Stimulated activated CD4-positive, alpha-beta T cell treated with anti-CD3 and anti-CD28 coated beads, Interleukin-4, amount 100 ng/mL, for 1 hour (primary cell): ENCODE measurements around the gene LRRC55.
"Not testable (repeated sequence)": the region's sequence is repeated elsewhere in the genome, so short reads cannot be mapped to it uniquely, and the experiment has no call there.

Experiments
- DNase-seq: peaks from one replicate; pipeline ENCODE4 v3.0.0-alpha.2; 2020

The LRRC55 gene

DNA sequence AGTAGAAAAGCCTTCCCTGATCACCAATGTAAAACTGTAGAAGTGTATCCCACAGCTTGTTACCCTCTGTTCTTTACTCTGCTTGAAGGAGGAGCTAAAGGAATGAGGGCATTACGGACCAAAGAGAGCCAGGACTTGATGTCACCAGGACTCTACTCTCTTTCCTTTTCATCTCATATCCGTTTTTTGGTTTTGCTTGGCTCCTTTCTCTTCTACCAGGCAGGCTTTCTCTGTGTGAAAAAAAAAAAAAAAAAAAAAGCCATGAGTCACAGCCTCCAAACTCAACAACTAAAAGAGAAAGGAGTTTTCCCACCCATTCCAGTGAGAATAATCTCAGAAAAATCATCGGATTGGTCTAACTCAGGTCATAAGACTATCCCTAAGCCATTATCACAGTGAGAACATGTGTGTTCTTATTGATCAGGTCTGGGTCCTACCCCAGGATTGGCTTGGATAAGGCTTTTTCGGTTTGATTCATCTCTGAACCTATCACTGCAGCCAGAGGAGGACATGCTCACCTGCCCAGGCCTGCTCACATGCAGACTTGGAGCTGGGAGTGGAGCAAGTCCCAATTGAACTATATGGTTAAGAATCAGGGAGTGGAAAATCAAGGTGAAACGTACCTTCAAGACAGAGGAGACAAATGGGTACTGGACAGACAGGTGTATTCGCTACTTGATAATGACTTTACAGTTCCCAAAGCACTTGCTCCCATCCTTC lies 19.4 kb upstream of the LRRC55 start:
- DNase-seq, result no peak

DNA sequence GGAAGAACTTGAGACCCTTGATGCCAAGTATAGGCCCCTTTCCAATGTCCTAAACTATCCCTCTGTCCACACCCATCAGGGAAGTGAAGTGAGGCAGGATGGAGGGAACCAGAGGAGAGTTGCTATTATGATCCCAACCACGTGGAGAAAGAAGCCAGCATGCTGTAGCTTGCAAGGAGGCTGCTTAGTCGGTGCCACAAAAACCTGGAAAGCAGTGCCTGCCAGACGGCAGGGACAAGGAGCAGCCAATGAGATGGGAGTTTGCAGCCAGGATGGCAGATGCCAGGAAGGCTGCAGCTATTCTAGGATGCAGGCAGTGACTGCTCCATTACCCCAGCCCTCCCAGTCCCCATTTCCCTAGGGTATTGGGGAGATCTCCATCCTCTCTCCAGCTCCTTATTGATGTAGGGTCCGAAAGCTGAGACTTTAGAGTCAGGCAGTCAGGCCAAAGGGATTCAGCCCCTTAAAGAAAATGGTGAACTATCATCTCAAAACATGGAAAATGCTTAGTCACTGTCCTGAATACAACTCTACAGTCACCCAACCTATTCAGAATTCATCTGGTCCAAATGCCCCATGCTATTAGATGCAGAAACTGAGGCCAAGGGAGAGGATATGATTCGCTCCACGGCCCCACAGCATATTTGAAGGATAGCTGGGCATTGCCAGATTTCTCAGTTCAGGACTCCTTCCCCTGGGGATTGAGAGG lies 18.4 kb upstream of the LRRC55 start:
- no peak for DNase-seq

DNA sequence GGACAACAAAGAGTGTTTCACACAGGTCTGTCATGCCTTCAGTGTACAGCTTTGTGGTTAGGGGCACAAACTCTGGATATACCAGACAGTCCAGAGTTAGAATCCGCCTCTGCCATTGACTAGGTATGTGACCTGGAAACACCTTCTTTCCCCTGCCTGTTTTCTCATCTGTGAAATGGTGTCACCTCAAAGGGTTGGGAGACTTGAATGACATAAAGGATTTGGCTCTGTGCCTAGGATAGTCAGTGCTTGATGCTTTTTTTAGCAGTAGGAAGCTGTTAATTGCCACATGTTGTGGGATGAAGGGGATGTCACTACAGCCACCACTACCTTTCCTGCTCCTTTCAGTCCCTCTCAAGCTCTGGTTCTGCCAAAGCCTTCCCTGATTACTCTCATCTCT lies 17.4 kb upstream of the LRRC55 start:
- no peak for DNase-seq

DNA sequence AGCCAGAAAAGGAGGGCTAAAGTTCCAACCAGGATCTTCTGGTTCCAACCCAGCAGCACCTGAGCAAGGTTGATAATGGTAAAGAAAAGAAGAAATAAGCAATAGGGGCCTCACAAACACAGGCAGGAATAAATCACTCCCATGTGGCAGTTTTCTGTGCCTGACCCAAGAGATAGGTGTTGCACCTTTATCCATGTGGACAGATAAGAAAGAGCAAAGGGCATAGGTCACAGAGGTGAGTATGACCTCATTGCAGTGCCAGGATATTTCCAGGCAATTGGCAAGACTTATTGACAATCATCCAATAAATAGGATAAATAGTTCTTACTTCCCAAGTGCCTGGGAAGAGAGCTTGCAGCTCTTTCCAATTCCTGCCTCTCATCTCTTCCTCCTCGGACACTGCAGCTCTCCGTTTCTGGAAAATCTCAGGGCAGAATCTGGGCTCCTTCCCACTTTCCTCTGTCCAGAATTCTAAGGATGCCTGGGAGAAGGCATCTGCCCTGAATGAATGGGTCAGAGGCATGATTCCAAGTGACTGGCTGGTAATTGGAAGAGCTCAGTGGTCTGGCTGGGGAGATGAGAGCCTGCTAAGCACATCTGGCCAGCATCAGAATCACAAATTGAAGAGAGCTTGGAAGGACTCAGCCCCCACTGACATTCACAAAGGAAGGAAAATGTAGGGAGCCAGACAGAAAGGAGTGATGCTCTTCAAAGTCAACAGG lies 14.5 kb upstream of the LRRC55 start:
- DNase-seq, result no peak

DNA sequence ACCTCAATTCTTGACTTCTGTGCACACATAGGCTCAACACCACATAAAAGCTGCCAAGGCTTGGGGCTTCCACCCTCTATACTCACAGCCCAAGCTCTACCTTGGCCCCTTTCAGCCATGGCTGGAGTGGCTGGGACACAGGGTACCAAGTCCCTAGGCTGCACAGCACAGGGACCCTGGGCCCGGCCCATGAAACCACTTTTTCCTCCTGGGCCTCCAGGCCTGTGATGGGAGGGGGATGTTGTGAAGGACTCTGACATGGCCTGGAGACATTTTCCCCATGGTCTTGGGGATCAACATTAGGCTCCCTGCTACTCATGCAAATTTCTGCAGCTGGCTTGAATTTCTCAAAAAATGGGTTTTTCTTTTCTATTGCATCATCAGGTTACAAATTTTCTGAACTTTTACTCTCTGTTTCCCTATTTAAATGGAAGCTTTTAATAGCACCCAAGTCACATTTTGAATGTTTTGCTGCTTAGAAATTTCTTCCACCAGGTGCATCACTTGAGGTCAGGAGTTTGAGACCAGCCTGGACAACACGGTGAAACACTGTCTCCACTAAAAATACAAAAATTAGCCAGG lies 11.9 kb upstream of the LRRC55 start:
- DNase-seq, result not testable (repeated sequence)

DNA sequence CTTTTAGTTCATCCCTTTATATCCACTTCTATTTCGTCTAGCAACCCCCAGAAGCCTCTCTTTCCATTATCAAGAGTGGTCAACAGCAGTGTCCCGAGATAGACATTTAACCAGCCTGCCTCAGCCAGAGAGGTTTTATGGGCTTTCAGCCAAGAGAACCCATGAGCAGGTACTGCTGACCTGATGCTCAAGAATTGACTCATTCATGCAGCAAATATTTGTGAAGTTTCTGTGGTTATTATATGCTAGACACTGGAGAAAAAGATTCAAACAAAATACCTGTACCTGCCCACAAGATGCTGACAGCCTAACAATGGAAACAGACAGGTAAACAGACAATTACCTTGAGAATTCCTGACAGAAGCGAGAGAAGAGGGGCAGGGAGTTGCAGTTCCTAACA lies 9.7 kb upstream of the LRRC55 start:
- no peak for DNase-seq

DNA sequence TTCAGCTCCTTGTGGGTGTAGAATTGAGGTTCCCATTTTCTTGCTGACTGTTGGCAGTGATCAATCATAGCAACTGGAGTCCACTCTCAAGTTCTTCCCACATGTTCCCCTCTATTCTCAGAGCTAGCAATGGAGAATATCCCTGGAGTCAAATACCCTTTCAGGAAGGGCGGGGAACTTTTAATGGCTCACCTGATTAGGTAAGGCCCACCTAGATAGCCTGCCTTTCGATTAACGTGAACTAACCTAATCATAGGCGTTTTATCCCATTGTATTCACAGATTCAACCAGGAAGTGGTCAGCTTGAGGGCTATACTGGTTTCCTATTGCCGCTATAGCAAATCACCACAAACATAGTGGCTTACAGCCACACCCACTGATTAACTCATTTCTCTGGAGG lies 7.1 kb upstream of the LRRC55 start:
- DNase-seq, result no peak

DNA sequence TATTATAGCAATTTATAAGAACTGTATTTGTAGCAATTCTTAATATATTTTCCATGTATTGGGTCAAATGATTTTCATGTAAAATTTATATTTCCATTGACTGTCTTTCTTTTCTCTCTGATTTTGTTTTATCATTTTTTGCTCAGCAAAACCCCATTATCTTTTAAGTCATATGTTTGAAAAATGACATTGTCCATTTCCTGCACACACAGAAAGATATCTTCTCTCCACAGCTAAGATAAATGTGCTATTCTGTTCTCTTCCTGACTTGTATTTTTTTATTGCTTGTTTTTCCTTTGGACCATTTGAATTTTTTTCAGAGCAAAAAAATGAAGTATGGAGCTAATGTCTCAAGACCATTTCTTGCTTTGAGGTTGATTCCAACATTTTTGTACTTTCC lies 6.3 kb upstream of the LRRC55 start:
- no peak for DNase-seq

DNA sequence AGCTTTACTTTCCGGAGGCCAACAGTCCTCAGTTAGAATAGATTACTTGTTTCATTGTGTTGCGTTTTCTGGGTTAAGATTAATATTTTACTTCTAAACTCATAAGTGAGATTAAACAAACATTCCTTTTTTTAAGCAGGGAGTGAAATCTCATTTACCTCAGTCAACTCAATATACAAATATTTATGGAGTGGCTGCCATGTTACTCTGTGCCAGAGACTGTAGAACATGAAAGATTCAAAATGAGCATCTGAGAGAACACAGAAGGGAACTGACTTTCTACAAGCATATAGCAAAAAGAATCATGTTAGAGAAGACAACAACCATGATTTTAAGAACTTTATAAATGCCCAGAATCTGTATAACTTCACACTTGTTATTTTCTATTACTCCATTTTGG lies 3.4 kb upstream of the LRRC55 start:
- DNase-seq, result no peak

DNA sequence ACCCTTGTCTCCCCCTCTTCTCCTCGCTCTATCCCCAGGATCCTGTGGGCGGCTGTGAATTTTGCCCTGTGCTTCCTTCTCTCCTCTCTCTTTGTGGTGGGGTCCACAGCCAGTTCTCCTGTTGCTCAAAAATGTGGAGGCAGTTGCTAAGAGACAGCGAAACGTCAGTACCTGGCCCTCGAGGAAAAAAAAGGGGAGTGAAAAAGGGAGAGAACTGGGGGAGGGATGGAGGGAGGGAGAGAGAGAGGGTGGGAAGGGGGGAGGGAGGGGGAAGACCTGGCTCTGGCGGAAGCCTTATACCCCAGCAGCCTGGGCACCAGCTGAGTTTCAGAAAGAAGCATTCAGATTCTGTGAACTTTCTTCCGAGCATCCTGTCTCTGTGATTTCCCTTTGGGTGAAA lies 2.1 kb upstream of the LRRC55 start:
- no peak for DNase-seq

DNA sequence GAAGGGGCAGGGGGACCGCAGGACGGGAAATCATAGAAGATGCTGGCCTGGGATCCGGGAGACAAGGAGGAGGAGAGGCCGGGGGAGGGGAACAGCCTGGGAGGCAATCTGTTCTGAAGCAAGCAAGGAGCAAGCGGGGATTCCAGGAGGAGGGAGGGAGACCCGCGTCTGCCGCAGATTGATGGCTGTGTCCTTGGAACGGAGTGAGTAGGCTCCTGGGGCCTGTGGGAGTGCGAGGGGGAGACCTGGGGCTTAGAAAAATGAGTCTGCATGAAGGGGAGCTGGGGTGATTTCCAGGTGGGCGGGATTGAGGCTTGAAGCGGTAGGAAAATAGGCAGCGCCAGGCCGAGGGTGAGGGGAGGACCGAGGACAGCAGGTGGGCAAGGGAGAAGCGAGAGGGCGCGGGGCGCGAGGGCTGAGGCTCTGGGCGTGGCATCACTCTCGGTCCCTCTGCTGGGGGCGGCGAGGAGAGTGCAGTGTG lies 1.6 kb upstream of the LRRC55 start:
- no peak for DNase-seq

DNA sequence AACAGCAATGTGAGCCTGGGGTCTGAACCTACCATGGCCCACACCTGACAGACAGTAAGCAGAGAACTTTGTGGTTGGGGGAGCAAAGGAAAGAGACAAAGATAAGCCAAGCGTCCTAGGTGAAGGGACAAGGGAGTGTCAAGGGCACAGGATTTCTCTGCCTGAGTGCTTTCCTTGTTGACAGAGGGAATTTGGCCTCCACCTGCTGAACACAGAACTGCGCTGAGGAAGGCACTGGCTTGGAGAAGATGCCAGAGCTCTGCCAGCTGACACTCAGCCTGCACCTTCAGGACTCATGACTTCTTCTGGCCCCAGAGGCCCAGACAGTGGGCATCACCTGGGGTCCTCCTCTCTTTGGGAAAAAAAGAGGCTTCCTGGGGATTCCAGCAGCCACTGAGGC lies 789 bp upstream of the LRRC55 start:
- DNase-seq, result no peak

DNA sequence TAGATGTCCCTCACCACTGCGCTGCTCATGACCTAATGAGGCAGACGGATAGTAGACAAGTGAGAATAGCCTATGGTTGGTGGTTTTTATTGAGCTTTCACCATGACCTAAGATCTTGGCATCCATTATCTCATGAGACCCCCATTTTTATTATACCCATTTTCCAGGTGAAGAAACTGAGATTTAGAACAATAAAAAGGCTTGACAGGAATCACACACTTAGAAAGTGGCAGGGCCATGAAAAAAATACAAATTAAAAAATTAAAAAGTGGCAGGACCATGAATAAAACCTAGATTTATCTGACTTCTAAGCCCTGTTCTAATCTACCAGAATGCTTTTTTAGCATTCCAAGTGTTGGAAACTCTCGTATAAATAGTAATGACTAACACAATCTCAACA lies 1.1 kb downstream of the LRRC55 start:
- DNase-seq, result no peak

DNA sequence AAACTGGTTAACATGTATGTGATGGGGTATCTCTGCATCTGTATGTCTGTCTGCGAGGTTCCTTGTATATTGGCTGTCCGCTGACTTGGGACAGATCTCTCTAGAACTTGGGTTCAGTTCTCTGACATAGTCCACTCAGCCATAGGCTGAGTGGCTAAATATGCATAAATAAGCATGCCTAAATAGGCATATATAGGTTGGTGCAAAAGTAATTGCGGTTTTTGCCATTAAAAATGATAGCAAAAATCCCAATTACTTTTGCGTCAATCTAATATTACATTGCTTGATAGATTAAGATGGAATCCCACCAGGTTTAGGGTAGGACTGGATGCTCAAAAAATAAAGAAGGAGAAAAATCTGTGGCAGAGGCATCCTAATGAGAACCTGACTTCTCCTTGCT lies 8.8 kb downstream of the LRRC55 start:
- DNase-seq, result no peak

DNA sequence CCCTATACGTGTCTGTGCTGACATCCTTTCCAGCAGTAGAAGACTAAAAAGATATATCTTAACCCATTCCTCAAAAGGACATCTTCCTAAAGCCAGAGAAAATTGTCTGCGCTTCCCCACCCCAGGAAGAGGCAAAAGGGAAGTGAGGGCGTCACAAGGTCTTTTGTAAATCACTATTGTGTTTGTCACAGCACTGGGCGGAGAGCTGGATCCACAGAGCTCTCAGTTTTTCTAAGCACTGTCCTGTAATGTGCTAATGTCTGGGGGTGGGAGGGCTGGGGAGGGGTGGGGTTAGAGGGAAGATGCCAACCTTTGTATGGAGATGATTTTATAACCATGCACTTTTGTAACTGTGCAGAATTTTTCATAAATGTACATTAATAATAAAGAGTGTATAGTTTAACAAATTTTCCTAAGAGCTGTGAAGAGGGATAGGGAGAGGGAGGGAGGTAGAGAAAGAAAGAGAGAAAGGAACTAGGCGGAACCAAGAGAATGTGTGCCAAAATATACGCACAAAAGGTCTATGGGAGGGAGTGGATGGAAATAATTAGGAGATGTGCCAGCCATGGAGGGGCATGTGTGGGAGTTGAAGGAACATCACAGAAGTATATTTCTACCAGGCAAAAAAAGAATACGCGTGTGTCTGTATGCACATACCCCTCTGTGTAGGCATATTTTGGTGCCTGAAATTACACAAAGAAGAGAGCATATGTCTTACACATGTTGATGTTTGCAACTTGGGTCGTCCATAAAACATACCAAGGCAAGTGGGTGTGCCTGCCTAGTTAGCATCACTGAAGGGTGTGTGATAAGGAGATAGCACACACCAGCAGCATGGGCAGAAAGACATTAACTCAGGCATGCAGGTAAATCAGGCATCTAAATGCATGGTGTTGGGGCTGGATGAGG lies 9.8 kb downstream of the LRRC55 start:
- DNase-seq, result no peak

DNA sequence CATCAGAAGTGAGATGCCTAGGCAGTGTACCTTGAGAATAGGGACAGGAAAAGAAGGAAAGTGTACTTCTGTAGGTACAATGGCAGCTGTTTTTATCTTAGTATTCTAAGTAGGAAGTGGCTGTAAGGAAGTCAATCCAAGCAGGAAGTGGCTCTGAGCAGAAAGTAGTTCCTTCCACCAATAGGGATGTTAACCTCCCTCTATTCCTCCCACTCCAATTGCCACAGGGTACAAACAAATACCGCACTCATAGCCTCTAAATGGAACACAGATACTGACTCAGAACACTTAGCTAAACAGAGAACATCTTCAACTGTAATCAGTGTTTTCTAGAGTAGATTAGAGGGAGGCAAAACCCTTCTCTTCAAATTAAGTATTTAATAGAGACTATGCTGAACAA lies 10.6 kb downstream of the LRRC55 start:
- no peak for DNase-seq

DNA sequence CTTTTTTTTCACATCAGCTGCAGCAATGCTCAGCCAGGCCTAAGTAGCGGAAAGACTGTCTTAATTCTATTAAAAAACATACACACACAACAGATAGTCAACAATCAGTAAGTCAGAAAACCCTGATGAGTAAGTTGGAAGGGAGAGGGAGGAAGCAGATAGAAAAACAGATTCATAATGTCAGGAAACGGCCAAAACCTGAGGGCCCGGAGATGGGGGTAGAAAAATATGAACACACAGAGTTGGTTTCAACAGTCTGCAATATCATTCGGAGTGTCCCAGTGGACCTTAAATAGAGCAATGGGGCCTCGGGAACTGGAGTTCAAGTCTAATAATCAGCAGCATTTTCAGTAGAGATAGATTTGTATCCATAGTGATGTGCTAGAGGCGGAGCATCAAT lies 14.8 kb downstream of the LRRC55 start:
- DNase-seq, result no peak

DNA sequence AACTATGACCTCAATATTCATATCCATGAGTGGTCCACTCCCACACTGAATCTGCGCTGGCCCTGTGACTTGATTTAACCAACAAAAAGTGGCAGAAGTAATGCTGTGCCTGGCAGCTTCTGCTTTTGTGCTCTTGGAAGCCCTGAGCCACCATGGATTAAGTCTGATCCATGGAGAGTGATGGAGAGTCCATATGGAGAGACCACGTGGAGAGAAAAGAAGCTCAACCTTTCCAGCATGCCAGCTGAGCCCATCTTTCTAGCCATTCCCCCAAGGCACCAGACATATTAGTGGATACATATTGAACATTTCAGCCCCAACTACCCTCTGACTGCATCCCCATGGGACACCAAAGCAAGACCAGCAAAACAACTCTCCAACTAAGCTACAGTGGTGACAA lies 16.0 kb downstream of the LRRC55 start:
- DNase-seq, result no peak

DNA sequence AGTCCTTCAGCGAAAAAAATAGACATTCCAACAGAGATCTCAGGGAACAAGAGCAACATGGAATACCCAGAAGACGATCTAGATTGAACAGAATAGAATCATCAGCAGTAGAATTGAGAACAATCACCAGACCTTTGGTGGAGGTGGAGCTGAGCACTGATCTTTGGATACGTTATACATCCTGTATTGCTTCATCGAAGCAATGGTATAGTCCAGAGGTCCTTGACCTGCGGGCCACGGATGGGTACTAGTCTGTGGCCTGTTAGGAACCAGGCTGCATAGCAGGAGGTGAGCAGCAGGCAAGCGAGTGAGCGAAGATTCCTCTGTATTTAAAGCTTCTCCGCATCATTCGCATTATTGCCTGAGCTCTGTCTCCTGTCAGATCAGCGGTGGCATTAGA lies 17.6 kb downstream of the LRRC55 start:
- DNase-seq, result no peak

DNA sequence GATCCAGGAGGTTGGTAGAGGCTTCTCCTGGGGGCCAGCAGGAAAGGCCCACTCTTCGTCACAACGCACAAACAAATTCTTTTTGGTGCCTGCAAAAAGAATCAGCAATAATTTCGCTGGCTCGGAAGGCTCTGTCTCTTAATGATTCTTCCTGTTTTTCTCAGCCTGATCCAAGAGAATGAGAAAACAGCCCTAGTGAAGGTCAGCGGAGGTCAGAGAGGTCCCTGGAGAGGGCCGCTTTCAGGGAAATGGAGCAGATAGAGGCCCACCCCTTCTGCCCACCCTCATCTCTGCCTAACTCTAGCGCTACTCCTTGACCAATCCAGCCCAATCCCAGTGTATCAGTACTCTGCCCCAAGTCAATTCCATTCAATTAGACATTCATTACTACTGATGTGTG lies 19.2 kb downstream of the LRRC55 start:
- no peak for DNase-seq

DNA sequence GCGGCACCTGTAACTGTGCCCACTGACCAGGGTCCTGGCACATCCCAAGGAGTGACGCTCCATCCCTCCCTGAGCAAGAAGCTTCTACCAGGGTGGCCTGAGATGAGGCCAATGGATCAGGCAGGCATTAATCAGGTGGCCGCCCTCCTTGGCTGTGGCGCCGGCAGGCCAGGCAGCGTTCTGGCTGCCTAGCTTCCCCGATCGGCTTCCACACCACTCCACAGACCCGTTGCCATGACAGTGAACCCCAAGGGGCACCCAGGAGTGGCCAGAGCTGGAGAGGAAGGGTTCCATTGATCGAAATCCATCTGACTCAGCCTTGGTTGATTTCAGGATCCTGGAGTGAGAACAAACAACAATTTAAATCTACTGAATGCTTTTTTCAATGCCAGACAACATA lies 20.5 kb downstream of the LRRC55 start:
- no peak for DNase-seq

DNA sequence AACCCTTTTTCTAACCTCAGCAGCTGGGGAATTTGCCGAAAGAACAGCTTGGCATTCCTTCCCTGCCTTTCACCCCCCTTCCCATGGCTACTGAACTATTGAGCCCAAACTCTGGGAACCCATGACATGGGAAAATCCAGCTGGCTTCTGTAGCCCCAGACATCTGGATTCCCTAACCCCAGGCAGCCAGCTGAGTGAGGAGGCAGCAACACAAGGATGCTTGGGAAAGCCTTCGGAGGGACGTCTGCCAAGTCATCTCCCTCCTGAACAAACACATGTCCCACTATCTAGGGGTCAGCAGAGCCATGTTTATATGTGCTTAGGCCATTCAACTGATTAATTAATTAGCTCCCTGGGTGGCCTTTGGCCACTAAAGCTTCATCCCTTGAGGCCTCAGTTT lies 21.6 kb downstream of the LRRC55 start:
- DNase-seq, result no peak
